Measurements from ENCODE around the gene PSMA6. TPM values are rescaled to one million over a fixed set of nuclear protein-coding genes. Genes with fewer than 3 reads are reported as not detected.
"Not testable (repeated sequence)": the region's sequence is repeated elsewhere in the genome, so short reads cannot be mapped to it uniquely, and the experiment has no call there.

PSMA6 gene
- total RNA-seq, 1 donor from 2014 or later, result 137 TPM

- DNase-seq (ENCODE audit: low spot score), result no peak
- H3K4me3 Mint-ChIP-seq (ENCODE audit: unreplicated experiment), result no peak overlapping the region
- no peaks in the 10 kb centered on the region for H3K9me3 Mint-ChIP-seq (ENCODE audit: low read depth)
- TF ChIP-seq CTCF (IDR thresholded peaks at IDR 0.05), result no peak
- H3K4me1 Mint-ChIP-seq (ENCODE audit: low read depth), result peaks cover 57% of the 10 kb centered on the region
- H3K27ac Mint-ChIP-seq (ENCODE audit: unreplicated experiment), result no peak overlapping the region
- no peaks in the 10 kb centered on the region for H3K36me3 Mint-ChIP-seq (ENCODE audit: low read depth)
- no peaks in the 10 kb centered on the region for H3K27me3 Mint-ChIP-seq (ENCODE audit: low read depth)
Measured at GRCh38 chr14:35296545-35296944, 4.4 kb downstream of the PSMA6 start.

- H3K27ac Mint-ChIP-seq (ENCODE audit: unreplicated experiment), result peak overlapping the region; percentile 71
- H3K9me3 Mint-ChIP-seq (ENCODE audit: low read depth), result no peaks in the 10 kb centered on the region
- no peaks in the 10 kb centered on the region for H3K27me3 Mint-ChIP-seq (ENCODE audit: low read depth)
- DNase-seq (ENCODE audit: low spot score), result no peak
- peaks cover 53% of the 10 kb centered on the region for H3K4me1 Mint-ChIP-seq (ENCODE audit: low read depth)
- TF ChIP-seq CTCF (IDR thresholded peaks at IDR 0.05), result no peak
- no peak overlapping the region for H3K4me3 Mint-ChIP-seq (ENCODE audit: unreplicated experiment)
- peaks cover 1% of the 10 kb centered on the region for H3K36me3 Mint-ChIP-seq (ENCODE audit: low read depth)
Measured at GRCh38 chr14:35297706-35298105, 5.5 kb downstream of the PSMA6 start.

GRCh38 chr14:35298351-35298750, 6.2 kb downstream of the PSMA6 start:
- Mint-ChIP-seq H3K27ac (ENCODE audit: unreplicated experiment) (no peak overlapping the region), H3K36me3 (ENCODE audit: low read depth) (peaks cover 4% of the 10 kb centered on the region), H3K4me3 (ENCODE audit: unreplicated experiment) (no peak overlapping the region), H3K4me1 (ENCODE audit: low read depth) (peaks cover 49% of the 10 kb centered on the region), H3K27me3 (ENCODE audit: low read depth) (no peaks in the 10 kb centered on the region), H3K9me3 (ENCODE audit: low read depth) (peaks cover under 1% of the 10 kb centered on the region)
- no peak for DNase-seq (ENCODE audit: low spot score)
- no peak for TF ChIP-seq CTCF (IDR thresholded peaks at IDR 0.05)

- DNase-seq (ENCODE audit: low spot score), result no peak
- Mint-ChIP-seq H3K9me3 (ENCODE audit: low read depth) (peaks cover 2% of the 10 kb centered on the region), H3K4me3 (ENCODE audit: unreplicated experiment) (no peak overlapping the region), H3K27ac (ENCODE audit: unreplicated experiment) (peak overlapping the region; percentile 75), H3K36me3 (ENCODE audit: low read depth) (peaks cover 7% of the 10 kb centered on the region), H3K4me1 (ENCODE audit: low read depth) (peaks cover 38% of the 10 kb centered on the region), H3K27me3 (ENCODE audit: low read depth) (no peaks in the 10 kb centered on the region)
- no peak for TF ChIP-seq CTCF (IDR thresholded peaks at IDR 0.05)
Measured at GRCh38 chr14:35299708-35300107, 7.5 kb downstream of the PSMA6 start.

- no peak for TF ChIP-seq CTCF (IDR thresholded peaks at IDR 0.05)
- no peak overlapping the region for H3K4me3 Mint-ChIP-seq (ENCODE audit: unreplicated experiment)
- H3K9me3 Mint-ChIP-seq (ENCODE audit: low read depth), result peaks cover 2% of the 10 kb centered on the region
- no peak for DNase-seq (ENCODE audit: low spot score)
- H3K4me1 Mint-ChIP-seq (ENCODE audit: low read depth), result peaks cover 35% of the 10 kb centered on the region
- peaks cover 7% of the 10 kb centered on the region for H3K36me3 Mint-ChIP-seq (ENCODE audit: low read depth)
- no peak overlapping the region for H3K27ac Mint-ChIP-seq (ENCODE audit: unreplicated experiment)
- H3K27me3 Mint-ChIP-seq (ENCODE audit: low read depth), result no peaks in the 10 kb centered on the region
Measured at GRCh38 chr14:35300228-35300627, 8.0 kb downstream of the PSMA6 start.

GRCh38 chr14:35301334-35301733, 9.2 kb downstream of the PSMA6 start:
- not testable (repeated sequence) for H3K36me3 Mint-ChIP-seq (ENCODE audit: low read depth); H3K27me3 Mint-ChIP-seq (ENCODE audit: low read depth); DNase-seq (ENCODE audit: low spot score); H3K9me3 Mint-ChIP-seq (ENCODE audit: low read depth); H3K4me3 Mint-ChIP-seq (ENCODE audit: unreplicated experiment)
- Mint-ChIP-seq H3K4me1 (ENCODE audit: low read depth) (peaks cover 27% of the 10 kb centered on the region), H3K27ac (ENCODE audit: unreplicated experiment) (peak overlapping the region; percentile 9)
